ENCODE data around the gene EPHX1.

Gene EPHX1

GRCh38 chr1:225866061-225866837 is 56.3 kb downstream of the EPHX1 start:
- no peak for FAIRE-seq

GRCh38 chr1:225866981-225867380 is 57.1 kb downstream of the EPHX1 start:
- FAIRE-seq, result no peak

GRCh38 chr1:225868631-225869330 is 58.9 kb downstream of the EPHX1 start:
- no peak for FAIRE-seq

GRCh38 chr1:225870911-225871310 is 61.0 kb downstream of the EPHX1 start:
- no peak for FAIRE-seq

DNA sequence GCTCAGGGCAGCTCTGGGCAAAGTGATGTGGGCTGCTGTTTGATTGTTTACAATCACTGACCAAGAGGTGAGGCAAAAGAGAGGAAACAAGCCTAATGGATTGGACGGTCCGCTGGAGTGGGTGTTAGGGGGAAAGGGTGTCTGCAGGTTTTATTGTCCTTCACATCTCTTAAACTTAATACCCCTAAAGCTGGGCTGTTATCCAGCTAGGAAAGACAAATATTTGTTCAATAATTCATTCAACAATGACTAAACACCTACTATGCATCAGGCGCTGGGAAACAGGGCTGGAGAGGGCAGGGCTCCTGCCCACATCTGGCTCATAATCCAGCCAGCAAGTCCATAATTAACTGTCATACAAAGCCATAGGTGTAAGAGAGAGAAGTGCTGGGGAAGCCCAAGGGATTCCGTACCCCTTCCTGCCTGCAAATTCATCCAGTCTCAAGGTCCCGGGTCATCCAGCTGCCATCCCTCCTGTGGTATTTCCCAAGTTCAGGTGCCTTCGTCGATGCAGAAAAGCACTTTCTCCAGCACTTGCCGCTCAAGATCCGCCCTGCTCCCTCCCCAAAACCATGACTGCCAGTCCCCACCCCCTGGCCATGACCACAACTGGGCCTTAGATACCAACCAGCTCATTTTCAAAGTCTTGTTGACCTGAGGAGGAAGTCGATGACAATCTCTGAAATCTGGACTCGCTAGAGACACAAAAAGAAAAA is 61.6 kb downstream of the EPHX1 start:
- no peak for FAIRE-seq

DNA sequence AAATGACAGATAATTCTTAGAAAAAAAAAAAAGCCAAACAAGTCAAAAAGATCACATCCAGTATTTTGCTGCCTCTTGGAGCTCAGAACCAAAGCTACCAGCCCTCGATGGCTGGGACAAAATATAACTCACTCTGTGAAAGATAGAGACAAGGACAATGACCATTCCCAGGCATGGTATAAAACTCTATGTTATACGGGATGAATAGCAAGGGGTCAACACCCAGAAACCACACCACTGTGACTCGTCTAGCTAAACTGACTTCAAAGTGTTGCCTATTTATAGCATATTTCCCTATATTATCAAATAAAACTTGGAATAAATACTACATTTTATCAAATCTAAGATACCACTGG is 62.1 kb downstream of the EPHX1 start:
- no peak for FAIRE-seq

GRCh38 chr1:225873281-225873850 is 63.4 kb downstream of the EPHX1 start:
- no peak for FAIRE-seq

DNA sequence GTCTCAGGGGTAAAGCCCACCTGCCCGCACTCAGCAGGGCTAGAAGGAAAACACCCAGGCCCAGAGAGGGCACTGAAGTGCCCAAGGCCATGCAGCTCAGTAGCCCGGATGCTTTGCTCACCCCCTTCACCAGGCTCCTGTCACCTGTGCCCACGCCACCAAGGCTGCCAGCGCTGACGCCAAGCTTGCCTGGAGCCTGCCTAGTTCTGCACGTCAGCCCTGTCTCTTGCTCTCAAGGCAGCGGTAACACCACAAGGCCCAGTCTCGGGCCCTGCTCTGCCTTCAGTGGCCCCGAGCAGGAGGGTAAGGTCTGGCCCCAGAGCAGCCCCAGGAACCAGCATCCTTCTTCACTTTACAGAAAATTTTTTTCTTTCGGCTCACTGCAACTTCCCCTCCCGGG is 64.5 kb downstream of the EPHX1 start:
- no peak for FAIRE-seq

GRCh38 chr1:225875044-225875815 is 65.3 kb downstream of the EPHX1 start:
- FAIRE-seq, result no peak

GRCh38 chr1:225876900-225877510 is 67.1 kb downstream of the EPHX1 start:
- FAIRE-seq, result no peak

DNA sequence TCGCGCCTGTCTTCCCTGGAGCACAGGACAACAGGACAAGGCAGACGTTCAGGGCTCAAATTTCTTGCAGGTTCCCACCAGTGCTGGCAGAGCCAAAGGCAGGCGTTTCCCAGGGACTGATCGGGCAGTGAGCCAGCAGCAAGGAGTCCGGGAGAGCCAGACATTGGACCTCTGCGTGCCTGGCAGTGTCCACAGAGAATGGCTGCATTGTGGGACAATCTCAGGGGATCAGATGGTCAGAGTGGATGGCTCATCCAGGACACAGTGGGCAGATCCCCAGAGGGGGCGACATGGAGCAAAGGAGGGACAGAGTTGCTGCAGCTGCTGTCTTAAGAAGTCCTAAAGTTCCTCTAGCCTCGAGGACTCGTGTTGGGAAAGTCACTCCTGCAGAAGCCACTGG is 67.7 kb downstream of the EPHX1 start:
- FAIRE-seq, result no peak

DNA sequence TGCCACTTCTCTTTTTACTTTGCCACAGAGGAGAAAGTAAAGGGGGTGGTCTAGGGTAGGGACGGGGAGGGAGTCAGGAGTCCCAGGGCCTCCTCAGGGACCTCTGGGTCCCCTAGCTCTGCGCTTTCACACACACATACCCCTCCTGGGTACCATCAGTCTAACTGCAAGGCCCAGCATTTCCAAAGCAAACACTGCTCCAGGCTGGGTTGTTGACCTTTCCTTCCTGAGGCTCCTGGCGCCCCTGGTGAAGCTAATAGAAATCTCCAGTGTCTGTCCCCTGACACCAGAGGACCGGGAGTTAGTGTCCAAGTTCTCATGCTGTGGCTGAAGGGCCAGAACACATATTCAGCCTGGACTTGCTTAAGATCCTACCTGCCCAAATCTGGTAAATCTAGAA is 68.4 kb downstream of the EPHX1 start:
- FAIRE-seq, result no peak

GRCh38 chr1:225879521-225880221 is 69.7 kb downstream of the EPHX1 start:
- no peak for FAIRE-seq

GRCh38 chr1:225880222-225880588 is 70.3 kb downstream of the EPHX1 start:
- no peak for FAIRE-seq

DNA sequence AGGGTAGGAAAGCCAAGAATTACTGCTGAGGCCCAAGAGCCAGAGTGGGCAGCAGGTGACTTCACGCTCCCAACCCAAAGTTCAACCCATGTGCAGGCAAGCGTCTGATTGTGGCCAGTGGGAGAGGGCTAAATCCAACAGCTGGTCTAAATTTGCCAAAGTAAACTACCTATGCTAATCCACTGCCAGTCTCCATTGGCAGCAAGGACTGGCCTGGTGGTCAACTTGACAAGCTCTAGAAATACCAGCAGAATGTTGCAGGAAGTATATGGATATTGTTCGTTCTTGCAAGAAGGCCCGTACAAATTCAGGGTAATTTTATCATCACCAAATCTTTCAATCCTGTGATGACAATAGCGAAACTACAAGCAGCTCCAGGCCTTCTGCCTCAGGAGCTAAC is 70.7 kb downstream of the EPHX1 start:
- FAIRE-seq, result no peak

GRCh38 chr1:225881081-225881958 is 71.4 kb downstream of the EPHX1 start:
- no peak for FAIRE-seq

DNA sequence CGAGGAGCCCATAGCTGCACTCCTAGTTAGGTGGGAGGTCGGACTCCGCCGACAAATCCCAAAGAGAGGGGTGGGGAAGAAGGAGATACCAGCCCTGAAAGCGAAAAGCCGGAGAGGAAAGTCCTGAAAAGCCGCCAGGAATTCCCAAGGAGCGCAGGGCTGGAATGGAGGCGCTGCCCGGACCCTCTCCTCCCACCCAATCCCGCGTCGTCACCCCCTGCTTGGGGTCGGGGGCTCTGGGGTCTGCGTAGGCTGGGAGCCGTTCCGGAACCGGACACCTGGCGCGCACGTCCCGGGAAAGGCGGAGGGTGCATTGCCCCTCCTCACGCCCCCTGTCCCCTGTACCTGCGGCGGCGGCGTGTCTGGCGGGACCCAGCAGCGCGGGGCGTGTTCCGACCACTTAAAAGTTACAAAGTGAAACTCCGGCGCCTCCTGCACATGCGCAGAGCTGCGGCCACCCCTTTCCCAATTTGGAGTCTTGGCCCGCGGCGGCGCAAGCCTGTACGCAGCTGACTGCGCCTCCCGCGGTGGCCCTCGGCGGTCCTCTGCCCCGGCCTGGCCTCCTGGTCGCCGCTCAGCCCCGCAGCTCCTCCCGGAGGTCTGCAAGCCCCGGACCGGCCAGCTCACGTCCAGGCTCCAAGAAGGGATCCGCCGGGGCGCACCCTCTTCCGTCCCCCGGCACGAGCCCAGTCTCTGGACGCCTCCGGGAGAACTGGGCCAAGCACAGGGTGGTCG is 72.2 kb downstream of the EPHX1 start, which contains the start of gene TMEM63A:
TSS of gene TMEM63A (minus strand) at position 422 of the 735 bp plus-strand sequence. CDS start 4,800 bp downstream, outside the sequence.
- no peak for FAIRE-seq

- FAIRE-seq, result no peak
These were observed 73.0 kb downstream of the EPHX1 start for GRCh38 chr1:225882694-225883615.

All from A204.1 (cell line).